CD4-positive, alpha-beta memory T cell (primary cell): ENCODE measurements around the gene DDR2. TPM values are rescaled to one million over a fixed set of nuclear protein-coding genes. Genes with fewer than 3 reads are reported as not detected.

Source experiments
- CTCF ChIA-PET: fragments of 350-600 bp; sonication (Branson Sonifier 250); formaldehyde crosslinking; loops from one replicate; lab custom pipeline; 2021; ENCODE audit warnings: inconsistent platforms; ENCODE audit not compliant: partially characterized antibody; lab: Charles Lee
- POLR2A ChIA-PET: fragments of 350-600 bp; sonication (Branson Sonifier 250); formaldehyde crosslinking; loops from one replicate; lab custom pipeline; 2021; ENCODE audit not compliant: partially characterized antibody; lab: Charles Lee
- DNase-seq, 5 donors: peaks; one replicate each; pipeline versions ENCODE4 v3.0.0 to v3.0.0-alpha.2; 2020 to 2022; ENCODE audit warnings: mixed read lengths in 1 of 5
- H3K27ac ChIP-seq: one replicate; pipeline ENCODE4 v1.7.0; 2013; ENCODE audit warnings: low read depth, low read length
- H3K27me3 ChIP-seq: 2 replicates; pipeline ENCODE4 v1.7.0; 2013; ENCODE audit warnings: mild to moderate bottlenecking, low read length, moderate library complexity; ENCODE audit not compliant: insufficient read depth
- H3K36me3 ChIP-seq: 2 replicates; pipeline ENCODE4 v1.7.0; 2013; ENCODE audit warnings: mild to moderate bottlenecking, low read length, moderate library complexity; ENCODE audit not compliant: insufficient read depth
- H3K4me1 ChIP-seq: 2 replicates; pipeline ENCODE4 v1.7.0; 2013; ENCODE audit warnings: mild to moderate bottlenecking, low read length, moderate library complexity; ENCODE audit not compliant: insufficient read depth
- H3K4me3 ChIP-seq, 2 donors: one replicate each; pipeline ENCODE4 v1.7.0; 2013; ENCODE audit warnings: low read length in 2 of 2, mild to moderate bottlenecking in 1 of 2
- H3K9me3 ChIP-seq, 2 donors: one replicate each; pipeline ENCODE4 v1.7.0; 2013; ENCODE audit warnings: low read length in 2 of 2, control low read depth in 1 of 2; ENCODE audit not compliant: control insufficient read depth in 1 of 2
- H3K27ac Mint-ChIP-seq, 7 donors: one replicate each; pipeline ENCODE4 v1.8.0; 2020 to 2021; ENCODE audit warnings: mixed read lengths in 7 of 7, mild to moderate bottlenecking in 6 of 7, inconsistent platforms in 3 of 7, moderate library complexity in 3 of 7
- H3K27me3 Mint-ChIP-seq, 2 donors: one replicate each; pipeline ENCODE4 v1.8.0; 2020 to 2021; ENCODE audit warnings: mixed read lengths in 2 of 2
- H3K36me3 Mint-ChIP-seq, 2 donors: one replicate each; pipeline ENCODE4 v1.8.0; 2020 to 2021; ENCODE audit warnings: mixed read lengths in 2 of 2, inconsistent platforms in 1 of 2, mild to moderate bottlenecking in 1 of 2
- H3K4me1 Mint-ChIP-seq, 4 donors: one replicate each; pipeline ENCODE4 v1.8.0; 2020 to 2021; ENCODE audit warnings: mixed read lengths in 4 of 4, mild to moderate bottlenecking in 1 of 4
- H3K4me3 Mint-ChIP-seq, 8 donors: one replicate each; pipeline ENCODE4 v1.8.0; 2020 to 2021; ENCODE audit warnings: mixed read lengths in 8 of 8, mild to moderate bottlenecking in 7 of 8, moderate library complexity in 6 of 8, inconsistent platforms in 3 of 8
- H3K9me3 Mint-ChIP-seq, 8 donors: one replicate each; pipeline ENCODE4 v1.8.0; 2020 to 2021; ENCODE audit warnings: mixed read lengths in 8 of 8, mild to moderate bottlenecking in 5 of 8, inconsistent platforms in 3 of 8, moderate library complexity in 1 of 8
- intact Hi-C: fragments of 100-400 bp; cut with micrococcal nuclease; formaldehyde crosslinking; loops from one replicate; pipeline ENCODE4 v1.15.1; 2023
- polyA plus RNA-seq, 2 donors: library from polyadenylated mRNA; unstranded; fragments of 300-500 nt; fragmentation: Illumina TruSeq; gene quantifications; one replicate each; pipeline ENCODE4 v1.2.3, GENCODE V29; 2021
- total RNA-seq, 2 experiments: library from RNA; stranded (reverse); gene quantifications; one replicate each; pipeline ENCODE4 v1.2.3, GENCODE V29; 2021

DDR2 gene
- total and polyA plus RNA-seq, 4 experiments from 2014 or later, result 0.18 to 0.53 (median 0.47) TPM; not detected in 1

DNA sequence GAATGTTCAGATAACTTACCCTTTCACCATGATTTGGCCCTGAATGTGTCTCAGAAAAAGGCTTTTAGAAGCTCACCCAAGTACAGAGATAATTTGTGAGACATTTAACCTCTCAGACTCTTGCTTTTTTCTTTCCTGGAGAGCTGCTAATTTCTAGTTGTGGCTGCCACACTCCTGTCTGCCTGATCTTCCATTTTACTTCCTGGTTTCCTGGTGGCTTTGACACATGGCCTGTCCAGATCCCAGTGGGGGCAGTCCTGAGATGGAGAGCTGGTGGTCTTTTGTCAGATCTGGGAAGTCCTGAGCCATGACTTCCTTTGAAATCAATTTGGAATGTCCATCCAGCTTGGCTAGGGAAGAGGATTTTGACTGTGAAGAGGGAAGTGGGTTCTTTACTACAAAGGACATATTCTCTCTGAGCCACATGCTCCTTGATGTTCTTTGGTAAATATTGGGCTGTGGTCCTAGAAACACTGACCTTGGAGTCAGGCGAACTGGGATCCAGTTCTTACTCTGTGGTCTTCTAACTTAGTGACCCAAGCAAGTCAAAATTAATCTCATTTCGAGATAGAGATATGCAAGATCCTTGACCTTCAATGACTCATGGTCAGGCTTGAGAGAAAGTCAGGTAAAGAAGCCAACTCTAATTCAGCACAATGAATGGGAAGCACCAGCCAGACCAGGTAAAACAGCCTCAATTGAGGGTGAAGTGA is 80.2 kb downstream of the DDR2 start:
- H3K36me3 Mint-ChIP-seq, result no peaks in the 10 kb centered on the region
- ChIA-PET CTCF (no interaction called here), POLR2A (no interaction called here)
- no peaks in the 10 kb centered on the region for H3K9me3 Mint-ChIP-seq
- no peaks in the 10 kb centered on the region for H3K36me3 ChIP-seq
- no peak overlapping the region for H3K4me3 Mint-ChIP-seq
- H3K27me3 Mint-ChIP-seq, result peaks cover 0 to 3% of the 10 kb centered on the region in 2 donors
- no peaks in the 10 kb centered on the region for H3K4me1 ChIP-seq
- H3K27me3 ChIP-seq, result no peaks in the 10 kb centered on the region
- no peak overlapping the region for H3K4me3 ChIP-seq
- no peak overlapping the region for H3K27ac ChIP-seq
- H3K9me3 ChIP-seq, result no peaks in the 10 kb centered on the region
- intact Hi-C loops, result no loop called here
- no peak overlapping the region for H3K27ac Mint-ChIP-seq
- no peaks in the 10 kb centered on the region for H3K4me1 Mint-ChIP-seq
- DNase-seq, result no peak

DNA sequence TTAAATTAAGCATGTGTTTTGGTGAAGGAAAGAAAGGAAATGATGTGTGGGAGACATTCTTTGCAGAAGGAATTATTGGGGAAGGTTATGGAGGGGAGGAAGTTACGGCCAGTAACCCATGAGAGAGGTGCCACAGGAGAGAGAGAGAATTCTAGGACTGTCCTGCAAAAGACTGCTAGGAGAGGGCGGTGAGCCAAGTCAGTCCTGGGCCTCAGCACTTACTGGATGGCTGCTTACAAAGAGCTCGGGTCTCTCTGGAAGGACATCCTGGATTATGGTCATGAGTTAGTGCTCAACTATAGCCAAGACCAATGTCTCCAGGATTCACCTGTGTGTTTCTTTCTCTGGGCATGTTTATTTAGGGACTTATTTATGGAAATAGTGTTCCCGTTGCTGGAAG is 83.9 kb downstream of the DDR2 start:
- no peaks in the 10 kb centered on the region for H3K4me1 Mint-ChIP-seq
- CTCF ChIA-PET, result no interaction called here
- no peak overlapping the region for H3K4me3 Mint-ChIP-seq

DNA sequence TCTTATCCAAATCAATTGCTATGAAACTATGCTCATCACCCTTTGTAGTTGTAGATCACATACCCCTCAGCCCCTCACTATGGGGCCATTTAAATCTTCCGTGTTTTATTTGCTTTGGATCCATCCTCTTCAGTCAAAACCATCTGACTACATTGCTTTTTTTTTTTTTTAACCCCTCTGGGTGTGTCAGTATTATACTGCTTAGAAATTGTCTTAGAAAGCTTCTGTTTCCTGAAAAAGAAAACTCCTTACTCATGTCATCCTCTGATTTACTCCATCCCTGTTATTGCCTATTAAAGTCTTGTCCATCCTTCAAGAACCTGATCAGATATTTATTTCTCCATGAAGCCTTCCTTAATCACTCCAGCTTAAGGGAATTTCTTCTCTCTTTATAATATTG is 84.3 kb downstream of the DDR2 start:
- intact Hi-C loops, result no loop called here
- no peak overlapping the region for H3K27ac ChIP-seq
- Mint-ChIP-seq H3K27me3 (peaks cover 0 to 2% of the 10 kb centered on the region in 2 donors), H3K27ac (no peak overlapping the region), H3K4me3 (no peak overlapping the region), H3K36me3 (no peaks in the 10 kb centered on the region), H3K9me3 (no peaks in the 10 kb centered on the region), H3K4me1 (no peaks in the 10 kb centered on the region)
- ChIA-PET CTCF (no interaction called here), POLR2A (no interaction called here)
- DNase-seq, result no peak
- H3K36me3 ChIP-seq, result no peaks in the 10 kb centered on the region
- no peaks in the 10 kb centered on the region for H3K27me3 ChIP-seq
- no peak overlapping the region for H3K4me3 ChIP-seq
- no peaks in the 10 kb centered on the region for H3K4me1 ChIP-seq
- H3K9me3 ChIP-seq, result no peaks in the 10 kb centered on the region

More for the DNA sequence above, 83.9 kb downstream of the DDR2 start:
- Mint-ChIP-seq H3K27me3 (peaks cover 0 to 2% of the 10 kb centered on the region in 2 donors), H3K36me3 (no peaks in the 10 kb centered on the region), H3K27ac (no peak overlapping the region), H3K9me3 (no peaks in the 10 kb centered on the region)
- Histone ChIP-seq H3K27me3 (no peaks in the 10 kb centered on the region), H3K36me3 (no peaks in the 10 kb centered on the region), H3K4me1 (no peaks in the 10 kb centered on the region), H3K27ac (no peak overlapping the region), H3K4me3 (no peak overlapping the region), H3K9me3 (no peaks in the 10 kb centered on the region)
- POLR2A ChIA-PET, result no interaction called here
- intact Hi-C loops, result no loop called here
- DNase-seq, result no peak

DNA sequence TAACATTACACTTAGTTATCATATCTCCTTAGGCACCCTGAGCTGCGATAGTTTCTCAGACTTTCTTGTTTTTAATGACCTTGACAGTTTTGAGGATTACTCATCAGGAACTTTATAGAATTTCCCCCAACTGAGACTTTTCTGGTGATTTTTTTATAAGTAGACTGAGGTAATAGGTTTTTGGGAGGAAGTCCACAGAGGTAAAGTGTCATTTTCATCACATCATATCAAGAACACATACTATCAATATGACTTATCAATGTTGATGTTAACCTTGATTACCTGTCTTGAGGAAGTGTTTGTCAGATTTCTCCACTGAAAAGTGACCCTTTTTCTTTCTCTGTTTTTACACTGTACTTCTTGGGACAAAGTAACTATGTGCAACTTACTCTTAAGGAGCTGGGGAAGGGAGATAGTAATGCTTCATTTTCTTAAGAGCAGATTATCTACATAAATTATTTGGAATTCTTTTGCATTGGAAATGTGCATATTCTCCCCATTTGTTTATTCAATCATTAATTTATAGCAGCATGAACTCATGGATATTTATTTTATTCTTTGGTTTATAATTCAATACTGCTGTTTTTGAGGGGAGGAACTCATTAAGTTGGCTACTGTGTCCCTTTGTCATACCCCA is 85.4 kb downstream of the DDR2 start:
- ChIA-PET CTCF (no interaction called here), POLR2A (no interaction called here)
- Histone ChIP-seq H3K36me3 (no peaks in the 10 kb centered on the region), H3K9me3 (no peaks in the 10 kb centered on the region), H3K27me3 (no peaks in the 10 kb centered on the region), H3K4me3 (no peak overlapping the region), H3K27ac (no peak overlapping the region), H3K4me1 (no peaks in the 10 kb centered on the region)
- H3K27ac Mint-ChIP-seq, result no peak overlapping the region
- no peaks in the 10 kb centered on the region for H3K9me3 Mint-ChIP-seq
- no peaks in the 10 kb centered on the region for H3K4me1 Mint-ChIP-seq
- no peak overlapping the region for H3K4me3 Mint-ChIP-seq
- intact Hi-C loops, result no loop called here
- peaks cover 0 to 1% of the 10 kb centered on the region in 2 donors for H3K27me3 Mint-ChIP-seq
- H3K36me3 Mint-ChIP-seq, result no peaks in the 10 kb centered on the region
- no peak for DNase-seq

DNA sequence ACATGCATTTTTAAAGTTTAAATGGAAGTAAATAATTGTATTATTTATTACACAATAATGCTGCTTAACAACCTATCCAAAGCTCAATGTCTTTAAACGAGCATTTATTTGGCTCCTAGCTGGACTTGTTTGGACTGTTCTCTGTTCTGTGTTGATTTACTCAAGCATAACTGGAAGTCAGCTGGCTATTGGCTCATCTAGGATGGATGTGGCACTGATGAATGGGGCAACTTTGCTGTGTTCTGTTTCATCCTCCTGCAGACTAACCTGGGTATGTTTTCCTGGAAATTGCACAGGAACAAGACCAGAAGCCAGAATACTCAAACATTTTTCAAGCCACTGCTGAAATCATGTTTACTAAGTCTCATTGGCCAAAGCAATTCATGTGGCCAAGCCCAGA is 87.4 kb downstream of the DDR2 start:
- Histone ChIP-seq H3K27me3 (no peaks in the 10 kb centered on the region), H3K4me1 (no peaks in the 10 kb centered on the region), H3K9me3 (no peaks in the 10 kb centered on the region), H3K36me3 (no peaks in the 10 kb centered on the region), H3K27ac (no peak overlapping the region), H3K4me3 (no peak overlapping the region)
- Mint-ChIP-seq H3K27me3 (peaks cover 0 to 1% of the 10 kb centered on the region in 2 donors), H3K36me3 (no peaks in the 10 kb centered on the region), H3K4me3 (no peak overlapping the region), H3K4me1 (no peaks in the 10 kb centered on the region), H3K9me3 (no peaks in the 10 kb centered on the region), H3K27ac (no peak overlapping the region)
- CTCF ChIA-PET, result no interaction called here
- DNase-seq, result no peak
- intact Hi-C loops, result no loop called here
- POLR2A ChIA-PET, result no interaction called here

DNA sequence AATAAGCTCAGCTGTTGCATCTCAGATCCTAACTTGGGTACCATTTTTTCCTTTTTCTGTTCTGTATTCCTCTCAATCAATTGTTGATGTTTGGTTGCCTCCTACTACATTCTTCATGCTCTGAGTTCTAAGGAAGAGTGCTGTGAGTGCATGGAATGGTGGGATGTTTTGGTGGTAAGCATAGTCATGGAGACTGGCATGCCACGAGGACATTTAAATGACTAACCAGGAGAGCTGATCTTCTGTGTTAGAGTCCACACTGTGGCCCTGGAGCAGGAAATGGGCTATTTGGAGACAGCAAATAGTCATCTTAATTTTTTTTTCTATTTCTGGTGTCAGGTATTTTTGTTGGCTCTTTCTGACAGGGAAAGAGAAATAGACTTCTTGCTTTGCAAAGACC is 88.7 kb downstream of the DDR2 start:
- ChIA-PET CTCF (no interaction called here), POLR2A (no interaction called here)
- Histone ChIP-seq H3K4me1 (no peaks in the 10 kb centered on the region), H3K27me3 (no peaks in the 10 kb centered on the region), H3K36me3 (no peaks in the 10 kb centered on the region), H3K9me3 (no peaks in the 10 kb centered on the region), H3K27ac (no peak overlapping the region), H3K4me3 (no peak overlapping the region)
- no peak for DNase-seq
- no peak overlapping the region for H3K4me3 Mint-ChIP-seq
- no peaks in the 10 kb centered on the region for H3K36me3 Mint-ChIP-seq
- H3K27ac Mint-ChIP-seq, result no peak overlapping the region
- intact Hi-C loops, result no loop called here
- H3K9me3 Mint-ChIP-seq, result no peaks in the 10 kb centered on the region
- no peaks in the 10 kb centered on the region for H3K4me1 Mint-ChIP-seq
- peaks cover 0 to 1% of the 10 kb centered on the region in 2 donors for H3K27me3 Mint-ChIP-seq

DNA sequence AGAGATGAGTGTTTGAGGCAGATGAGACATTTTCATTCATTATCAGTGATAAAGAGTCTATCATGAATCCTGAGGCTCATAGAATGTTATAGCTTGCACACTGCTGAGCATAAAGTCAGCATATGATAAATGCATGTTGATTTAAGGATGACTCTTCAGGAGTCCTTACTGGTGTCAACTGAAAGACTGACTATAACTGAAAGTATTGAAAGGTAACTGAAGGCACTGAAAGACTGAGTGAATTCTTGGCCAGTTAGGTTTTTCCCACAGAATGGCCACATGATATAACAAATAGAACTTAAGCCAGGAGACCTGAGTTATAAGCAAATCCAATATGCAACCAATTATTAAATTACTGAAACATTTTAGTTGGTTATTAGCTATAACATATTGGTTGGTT is 89.2 kb downstream of the DDR2 start:
- Mint-ChIP-seq H3K9me3 (no peaks in the 10 kb centered on the region), H3K4me1 (no peaks in the 10 kb centered on the region), H3K4me3 (no peak overlapping the region), H3K36me3 (no peaks in the 10 kb centered on the region), H3K27ac (no peak overlapping the region), H3K27me3 (peaks cover 0 to 1% of the 10 kb centered on the region in 2 donors)
- Histone ChIP-seq H3K27ac (no peak overlapping the region), H3K4me3 (no peak overlapping the region), H3K9me3 (no peaks in the 10 kb centered on the region), H3K27me3 (no peaks in the 10 kb centered on the region), H3K36me3 (no peaks in the 10 kb centered on the region), H3K4me1 (no peaks in the 10 kb centered on the region)
- DNase-seq, result no peak
- ChIA-PET CTCF (no interaction called here), POLR2A (no interaction called here)
- intact Hi-C loops, result no loop called here
